Activated CD8-positive, alpha-beta memory T cell treated with anti-CD3 and anti-CD28 coated beads for 1 hour (primary cell): ENCODE results near the gene LRMDA.
"Not testable (repeated sequence)": the region's sequence is repeated elsewhere in the genome, so short reads cannot be mapped to it uniquely, and the experiment has no call there.

Experiments
- DNase-seq, 2 donors: peaks; one replicate each; pipeline ENCODE4 v3.0.0-alpha.2; 2020; ENCODE audit warnings: low read depth in 1 of 2; ENCODE audit errors: extremely low read depth in 1 of 2

LRMDA gene

GRCh38 chr10:76581506-76582256 is 1150.3 kb downstream of the LRMDA start:
- no peak for DNase-seq

GRCh38 chr10:76582531-76582930 is 1151.1 kb downstream of the LRMDA start:
- no peak for DNase-seq

GRCh38 chr10:76583711-76584161 is 1152.3 kb downstream of the LRMDA start:
- no peak for DNase-seq

- not testable (repeated sequence) for DNase-seq
These were observed 1153.0 kb downstream of the LRMDA start for GRCh38 chr10:76584466-76584865.
